ENCODE results near the gene NXNL1.

DNA sequence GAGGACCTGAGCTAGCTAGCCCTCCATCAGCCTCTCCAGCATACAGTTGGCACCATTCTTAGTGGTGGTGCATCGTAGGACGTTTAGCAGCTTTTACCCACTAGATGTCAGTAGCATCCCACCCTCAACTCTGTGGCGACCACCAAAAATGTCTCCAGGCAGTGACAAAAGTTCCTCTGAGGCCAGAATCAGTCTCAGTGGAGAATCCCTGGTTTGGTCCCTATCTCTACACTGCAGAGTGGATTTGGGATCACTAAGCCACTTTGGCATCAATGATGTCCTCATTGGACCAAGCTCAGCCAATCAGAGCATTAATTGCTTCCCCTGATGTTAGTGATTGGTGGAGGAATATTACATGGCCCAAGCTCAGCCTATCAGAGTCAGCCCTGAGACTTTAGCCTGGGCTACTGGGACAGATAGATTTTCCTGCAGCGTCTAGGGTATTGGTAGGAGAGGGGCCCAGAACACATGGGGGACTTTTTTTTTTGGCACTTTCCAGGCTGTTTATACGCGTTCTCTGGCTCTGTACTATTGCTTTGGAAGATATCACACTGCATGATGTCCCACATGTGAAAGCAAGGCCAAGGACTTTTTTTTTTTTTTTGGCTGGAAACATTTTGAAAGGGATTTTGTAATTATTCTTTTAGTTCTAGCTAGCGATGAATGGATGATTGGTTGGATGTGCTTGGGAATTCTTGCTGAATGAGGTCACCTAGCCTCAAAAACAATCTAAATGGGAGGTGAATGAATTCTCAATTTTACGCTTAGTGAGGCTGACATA lies 19.3 kb downstream of the NXNL1 start:
- TF ChIP-seq, protein P1, sequence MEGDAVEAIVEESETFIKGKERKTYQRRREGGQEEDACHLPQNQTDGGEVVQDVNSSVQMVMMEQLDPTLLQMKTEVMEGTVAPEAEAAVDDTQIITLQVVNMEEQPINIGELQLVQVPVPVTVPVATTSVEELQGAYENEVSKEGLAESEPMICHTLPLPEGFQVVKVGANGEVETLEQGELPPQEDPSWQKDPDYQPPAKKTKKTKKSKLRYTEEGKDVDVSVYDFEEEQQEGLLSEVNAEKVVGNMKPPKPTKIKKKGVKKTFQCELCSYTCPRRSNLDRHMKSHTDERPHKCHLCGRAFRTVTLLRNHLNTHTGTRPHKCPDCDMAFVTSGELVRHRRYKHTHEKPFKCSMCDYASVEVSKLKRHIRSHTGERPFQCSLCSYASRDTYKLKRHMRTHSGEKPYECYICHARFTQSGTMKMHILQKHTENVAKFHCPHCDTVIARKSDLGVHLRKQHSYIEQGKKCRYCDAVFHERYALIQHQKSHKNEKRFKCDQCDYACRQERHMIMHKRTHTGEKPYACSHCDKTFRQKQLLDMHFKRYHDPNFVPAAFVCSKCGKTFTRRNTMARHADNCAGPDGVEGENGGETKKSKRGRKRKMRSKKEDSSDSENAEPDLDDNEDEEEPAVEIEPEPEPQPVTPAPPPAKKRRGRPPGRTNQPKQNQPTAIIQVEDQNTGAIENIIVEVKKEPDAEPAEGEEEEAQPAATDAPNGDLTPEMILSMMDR (tag by site-specific recombination; IDR thresholded peaks at IDR 0.05) = peak; percentile 83
- TF ChIP-seq, protein P2, sequence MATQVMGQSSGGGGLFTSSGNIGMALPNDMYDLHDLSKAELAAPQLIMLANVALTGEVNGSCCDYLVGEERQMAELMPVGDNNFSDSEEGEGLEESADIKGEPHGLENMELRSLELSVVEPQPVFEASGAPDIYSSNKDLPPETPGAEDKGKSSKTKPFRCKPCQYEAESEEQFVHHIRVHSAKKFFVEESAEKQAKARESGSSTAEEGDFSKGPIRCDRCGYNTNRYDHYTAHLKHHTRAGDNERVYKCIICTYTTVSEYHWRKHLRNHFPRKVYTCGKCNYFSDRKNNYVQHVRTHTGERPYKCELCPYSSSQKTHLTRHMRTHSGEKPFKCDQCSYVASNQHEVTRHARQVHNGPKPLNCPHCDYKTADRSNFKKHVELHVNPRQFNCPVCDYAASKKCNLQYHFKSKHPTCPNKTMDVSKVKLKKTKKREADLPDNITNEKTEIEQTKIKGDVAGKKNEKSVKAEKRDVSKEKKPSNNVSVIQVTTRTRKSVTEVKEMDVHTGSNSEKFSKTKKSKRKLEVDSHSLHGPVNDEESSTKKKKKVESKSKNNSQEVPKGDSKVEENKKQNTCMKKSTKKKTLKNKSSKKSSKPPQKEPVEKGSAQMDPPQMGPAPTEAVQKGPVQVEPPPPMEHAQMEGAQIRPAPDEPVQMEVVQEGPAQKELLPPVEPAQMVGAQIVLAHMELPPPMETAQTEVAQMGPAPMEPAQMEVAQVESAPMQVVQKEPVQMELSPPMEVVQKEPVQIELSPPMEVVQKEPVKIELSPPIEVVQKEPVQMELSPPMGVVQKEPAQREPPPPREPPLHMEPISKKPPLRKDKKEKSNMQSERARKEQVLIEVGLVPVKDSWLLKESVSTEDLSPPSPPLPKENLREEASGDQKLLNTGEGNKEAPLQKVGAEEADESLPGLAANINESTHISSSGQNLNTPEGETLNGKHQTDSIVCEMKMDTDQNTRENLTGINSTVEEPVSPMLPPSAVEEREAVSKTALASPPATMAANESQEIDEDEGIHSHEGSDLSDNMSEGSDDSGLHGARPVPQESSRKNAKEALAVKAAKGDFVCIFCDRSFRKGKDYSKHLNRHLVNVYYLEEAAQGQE (tag by site-specific recombination; IDR thresholded peaks at IDR 0.05) = no peak

All from HEK293 (cell line).